ENCODE data around the gene GLUD2.

Gene GLUD2

GRCh38 chrX:121009764-121010163 is 37.6 kb upstream of the GLUD2 start:
- H3K4me2 ChIP-seq (ENCODE audit: low read length), result no peak overlapping the region
- H2AFZ ChIP-seq (ENCODE audit: low read depth, low read length), result no peak overlapping the region
- no peaks in the 10 kb centered on the region for H3K36me3 ChIP-seq (replicated peaks; ENCODE audit: low read depth, low read length)
- no peaks in the 10 kb centered on the region for H3K9me3 ChIP-seq (ENCODE audit: insufficient read depth, low read length)
- no peak overlapping the region for H3K4me3 ChIP-seq (ENCODE audit: low read length)
- H3K4me1 ChIP-seq (ENCODE audit: low read length), result no peaks in the 10 kb centered on the region
- no peaks in the 10 kb centered on the region for H3K27me3 ChIP-seq (ENCODE audit: low read depth, low read length)
- H3K9ac ChIP-seq (ENCODE audit: low read length), result no peak overlapping the region
- no peaks in the 10 kb centered on the region for H4K20me1 ChIP-seq (ENCODE audit: insufficient read depth, low read length)
- TF ChIP-seq CTCF (IDR thresholded peaks at IDR 0.05; ENCODE audit: low read depth, low read length) (no peak), EZH2phosphoT487 (IDR thresholded peaks at IDR 0.05; ENCODE audit: low read depth) (no peak)
- H3K27ac ChIP-seq (ENCODE audit: low read length), result no peak overlapping the region
- H3K79me2 ChIP-seq (ENCODE audit: low read length), result no peaks in the 10 kb centered on the region

GRCh38 chrX:121010218-121010617 is 37.2 kb upstream of the GLUD2 start:
- Histone ChIP-seq H3K27me3 (ENCODE audit: low read depth, low read length) (no peaks in the 10 kb centered on the region), H3K27ac (ENCODE audit: low read length) (no peak overlapping the region), H3K4me2 (ENCODE audit: low read length) (no peak overlapping the region), H2AFZ (ENCODE audit: low read depth, low read length) (no peak overlapping the region), H3K4me1 (ENCODE audit: low read length) (no peaks in the 10 kb centered on the region), H3K9me3 (ENCODE audit: insufficient read depth, low read length) (no peaks in the 10 kb centered on the region), H3K36me3 (replicated peaks; ENCODE audit: low read depth, low read length) (no peaks in the 10 kb centered on the region), H3K9ac (ENCODE audit: low read length) (no peak overlapping the region), H3K79me2 (ENCODE audit: low read length) (no peaks in the 10 kb centered on the region), H3K4me3 (ENCODE audit: low read length) (no peak overlapping the region), H4K20me1 (ENCODE audit: insufficient read depth, low read length) (no peaks in the 10 kb centered on the region)
- TF ChIP-seq EZH2phosphoT487 (IDR thresholded peaks at IDR 0.05; ENCODE audit: low read depth), result no peak
- TF ChIP-seq CTCF (IDR thresholded peaks at IDR 0.05; ENCODE audit: low read depth, low read length), result no peak

GRCh38 chrX:121011254-121011653 is 36.2 kb upstream of the GLUD2 start:
- Histone ChIP-seq H3K9me3 (ENCODE audit: insufficient read depth, low read length) (no peaks in the 10 kb centered on the region), H4K20me1 (ENCODE audit: insufficient read depth, low read length) (no peaks in the 10 kb centered on the region), H2AFZ (ENCODE audit: low read depth, low read length) (no peak overlapping the region), H3K9ac (ENCODE audit: low read length) (no peak overlapping the region), H3K36me3 (replicated peaks; ENCODE audit: low read depth, low read length) (no peaks in the 10 kb centered on the region), H3K4me2 (ENCODE audit: low read length) (no peak overlapping the region), H3K27me3 (ENCODE audit: low read depth, low read length) (no peaks in the 10 kb centered on the region), H3K4me1 (ENCODE audit: low read length) (no peaks in the 10 kb centered on the region), H3K79me2 (ENCODE audit: low read length) (no peaks in the 10 kb centered on the region), H3K4me3 (ENCODE audit: low read length) (no peak overlapping the region), H3K27ac (ENCODE audit: low read length) (no peak overlapping the region)
- TF ChIP-seq EZH2phosphoT487 (IDR thresholded peaks at IDR 0.05; ENCODE audit: low read depth), result no peak
- no peak for TF ChIP-seq CTCF (IDR thresholded peaks at IDR 0.05; ENCODE audit: low read depth, low read length)

GRCh38 chrX:121013897-121014455 is 33.4 kb upstream of the GLUD2 start:
- H3K27ac ChIP-seq (ENCODE audit: low read length), result no peak overlapping the region
- no peak overlapping the region for H3K9ac ChIP-seq (ENCODE audit: low read length)
- no peaks in the 10 kb centered on the region for H3K4me1 ChIP-seq (ENCODE audit: low read length)
- no peaks in the 10 kb centered on the region for H3K36me3 ChIP-seq (replicated peaks; ENCODE audit: low read depth, low read length)
- TF ChIP-seq CTCF (IDR thresholded peaks at IDR 0.05; ENCODE audit: low read depth, low read length) (no peak), EZH2phosphoT487 (IDR thresholded peaks at IDR 0.05; ENCODE audit: low read depth) (no peak)
- no peak overlapping the region for H3K4me2 ChIP-seq (ENCODE audit: low read length)
- H3K27me3 ChIP-seq (ENCODE audit: low read depth, low read length), result no peaks in the 10 kb centered on the region
- H3K9me3 ChIP-seq (ENCODE audit: insufficient read depth, low read length), result no peaks in the 10 kb centered on the region
- no peak overlapping the region for H3K4me3 ChIP-seq (ENCODE audit: low read length)
- H3K79me2 ChIP-seq (ENCODE audit: low read length), result no peaks in the 10 kb centered on the region
- H2AFZ ChIP-seq (ENCODE audit: low read depth, low read length), result no peak overlapping the region
- H4K20me1 ChIP-seq (ENCODE audit: insufficient read depth, low read length), result no peaks in the 10 kb centered on the region
